Endothelial cell of umbilical vein (primary cell): ENCODE measurements around the gene CCND3. TPM values are rescaled to one million over a fixed set of nuclear protein-coding genes. Genes with fewer than 3 reads are reported as not detected.

Experiments
- BruUV-seq: library from RNA; stranded (reverse); fragments of 400-500 nt; replicated peaks from 2 replicates; lab custom pipeline; 2021; lab: Mats Ljungman, UMichigan
- CTCF ChIA-PET: fragments of 300-600, 350-600 bp; sonication (Branson Sonifier 250); formaldehyde crosslinking; loops from one replicate; lab custom pipeline; 2021; ENCODE audit warnings: antibody characterized with exemption, inconsistent platforms; lab: Charles Lee
- POLR2A ChIA-PET: fragments of 300-600, 350-600 bp; sonication (Branson Sonifier 250); formaldehyde crosslinking; loops from one replicate; lab custom pipeline; 2021; ENCODE audit warnings: antibody characterized with exemption, inconsistent platforms; lab: Charles Lee
- DNase-seq: peaks from one replicate; pipeline ENCODE4 v3.0.0-alpha.2; 2011; ENCODE audit warnings: low read depth, low spot score
- FAIRE-seq: peaks from 2 replicates; lab custom pipeline; 2011; peaks lifted over from hg19 to GRCh38; lab: Jason Lieb, UNC
- H2AFZ ChIP-seq: 2 replicates; pipeline ENCODE4 v1.6.0; 2012; ENCODE audit warnings: low read depth, low read length, control low read depth, inconsistent platforms
- H3K27ac ChIP-seq: 2 replicates; pipeline ENCODE4 v1.5.1; 2011; ENCODE audit warnings: low read depth, mild to moderate bottlenecking, control low read depth, low read length, moderate library complexity; ENCODE audit not compliant: insufficient read depth
- H3K27me3 ChIP-seq, 2 experiments: 2 replicates each; pipeline versions ENCODE4 v1.6.0 to v1.6.1; 2011; ENCODE audit warnings: low read length in 2 of 2, mixed read lengths in 1 of 2; ENCODE audit not compliant: control insufficient read depth in 2 of 2, insufficient read depth in 2 of 2
- H3K36me3 ChIP-seq, 2 experiments: 2 replicates in 1 of 2; 3 replicates in 1 of 2; pipeline ENCODE4 v1.5.1; 2011; ENCODE audit warnings: low read length in 2 of 2, mild to moderate bottlenecking in 1 of 2, moderate library complexity in 1 of 2; ENCODE audit not compliant: control insufficient read depth in 2 of 2, insufficient read depth in 2 of 2; ENCODE audit errors: extremely low read depth in 1 of 2
- H3K4me1 ChIP-seq: 3 replicates; pipeline ENCODE4 v1.5.1; 2011; ENCODE audit warnings: mild to moderate bottlenecking, low read length; ENCODE audit not compliant: control insufficient read depth, insufficient read depth; ENCODE audit errors: extremely low read depth
- H3K4me2 ChIP-seq: 2 replicates; pipeline ENCODE4 v1.6.1; 2011; ENCODE audit warnings: low read length, control low read depth, mixed read lengths; ENCODE audit not compliant: insufficient read depth
- H3K4me3 ChIP-seq, 3 experiments: fragments of 200-600 bp in 1 of 3; sonication (generic), shearing (Covaris generic) in 1 of 3; replicated peaks in 1 of 3; 2 replicates each; pipeline ENCODE4 v1.5.1; 2011 to 2016; ENCODE audit warnings: control low read depth in 3 of 3, low read length in 3 of 3, mild to moderate bottlenecking in 2 of 3, inconsistent platforms in 1 of 3, low read depth in 1 of 3, moderate library complexity in 1 of 3; ENCODE audit not compliant: insufficient read depth in 1 of 3
- H3K79me2 ChIP-seq: 2 replicates; pipeline ENCODE4 v1.6.0; 2012; ENCODE audit warnings: low read length, inconsistent platforms; ENCODE audit not compliant: control insufficient read depth, insufficient read depth
- H3K9ac ChIP-seq: replicated peaks from 2 replicates; pipeline ENCODE3; 2011; ENCODE audit warnings: low read length, control low read depth; ENCODE audit not compliant: insufficient read depth; ENCODE audit errors: extremely low read depth
- H3K9me1 ChIP-seq: replicated peaks from 3 replicates; pipeline ENCODE4 v1.6.0; 2011; ENCODE audit warnings: mild to moderate bottlenecking, low read length; ENCODE audit not compliant: control insufficient read depth, insufficient read depth; ENCODE audit errors: extremely low read depth
- H3K9me3 ChIP-seq: replicated peaks from 2 replicates; pipeline ENCODE4 v1.5.1; 2012; ENCODE audit warnings: low read length, inconsistent platforms; ENCODE audit not compliant: control insufficient read depth, insufficient read depth
- H4K20me1 ChIP-seq: replicated peaks from 2 replicates; pipeline ENCODE3; 2011; ENCODE audit warnings: mild to moderate bottlenecking, low read length; ENCODE audit not compliant: control insufficient read depth, insufficient read depth; ENCODE audit errors: extremely low read depth
- EZH2 ChIP-seq: IDR thresholded peaks from 2 replicates; pipeline ENCODE4 v1.6.1; 2012; ENCODE audit warnings: borderline replicate concordance, low read depth, mild to moderate bottlenecking, moderate library complexity, low read length, inconsistent platforms; ENCODE audit not compliant: severe bottlenecking
- FOS ChIP-seq: IDR thresholded peaks from 2 replicates; pipeline ENCODE4 v1.6.1; 2011; ENCODE audit warnings: mild to moderate bottlenecking, low read length, moderate library complexity, borderline replicate concordance; ENCODE audit not compliant: insufficient read depth
- GATA2 ChIP-seq: IDR thresholded peaks from 2 replicates; pipeline ENCODE4 v1.7.0; 2011; ENCODE audit warnings: low read depth, mild to moderate bottlenecking, moderate library complexity, mixed read lengths, low read length; ENCODE audit not compliant: insufficient read length, insufficient read depth
- JUN ChIP-seq: IDR thresholded peaks from 2 replicates; pipeline ENCODE4 v1.6.1; 2011; ENCODE audit warnings: borderline replicate concordance, low read depth; ENCODE audit not compliant: insufficient read length, insufficient read depth
- MYC ChIP-seq: IDR thresholded peaks from one replicate; pipeline ENCODE4 v1.6.1; 2011; ENCODE audit warnings: mild to moderate bottlenecking, low read depth, low read length
- POLR2A ChIP-seq: IDR thresholded peaks from 2 replicates; pipeline ENCODE4 v1.6.1; 2012; ENCODE audit warnings: low read depth, mild to moderate bottlenecking, control low read depth, low read length
- POLR2AphosphoS5 ChIP-seq: IDR thresholded peaks from 2 replicates; pipeline ENCODE4 v1.6.1; 2012; ENCODE audit warnings: low read depth, mild to moderate bottlenecking, control low read depth, low read length, moderate library complexity; ENCODE audit not compliant: insufficient read depth
- dilution Hi-C: fragments of 300-500 bp; cut with MboI; formaldehyde crosslinking; loops from one replicate; pipeline ENCODE4 v1.15.0; 2019; ENCODE audit warnings: low sequenced_read_pairs; ENCODE audit not compliant: extremely low pct_ligation_motif_present
- intact Hi-C: fragments of 100-400 bp; cut with micrococcal nuclease; formaldehyde crosslinking; loops from one replicate; pipeline ENCODE4 v1.10.0; 2022
- polyA plus RNA-seq, 4 experiments: library from polyadenylated mRNA; depleted of rRNA in 3 of 4; stranded (reverse) in 3 of 4; unstranded in 1 of 4; fragments of >200 nt; gene quantifications; 2 replicates each; pipeline versions ENCODE4 v1.2.1 to v1.2.3, GENCODE V29; 2011 to 2012; ENCODE audit warnings: missing spikeins in 1 of 4
- total RNA-seq: library from RNA; stranded (reverse); gene quantifications from 2 replicates; pipeline ENCODE4 v1.2.3, GENCODE V29; 2021
- TF ChIP-seq, protein P1 (sequence below), 2 donors: IDR thresholded peaks; 1 replicate in 1 of 2; 2 replicates in 1 of 2; pipeline ENCODE4 v1.5.1; 2011; ENCODE audit warnings: low read length in 2 of 2, mild to moderate bottlenecking in 2 of 2, moderate library complexity in 2 of 2, control low read depth in 1 of 2, inconsistent platforms in 1 of 2, low read depth in 1 of 2; ENCODE audit not compliant: insufficient read depth in 1 of 2; ENCODE audit errors: extremely low read depth in 1 of 2
- TF ChIP-seq, protein P2 (sequence below): IDR thresholded peaks from 2 replicates; pipeline ENCODE4 v1.6.1; 2011; ENCODE audit not compliant: insufficient read depth, insufficient read length

CCND3 gene
- total and polyA plus RNA-seq, 2 donors (not counting 3 experiments of a cell fraction or from before 2014, with no cell fraction given) = 87.5 to 98.7 TPM

DNA sequence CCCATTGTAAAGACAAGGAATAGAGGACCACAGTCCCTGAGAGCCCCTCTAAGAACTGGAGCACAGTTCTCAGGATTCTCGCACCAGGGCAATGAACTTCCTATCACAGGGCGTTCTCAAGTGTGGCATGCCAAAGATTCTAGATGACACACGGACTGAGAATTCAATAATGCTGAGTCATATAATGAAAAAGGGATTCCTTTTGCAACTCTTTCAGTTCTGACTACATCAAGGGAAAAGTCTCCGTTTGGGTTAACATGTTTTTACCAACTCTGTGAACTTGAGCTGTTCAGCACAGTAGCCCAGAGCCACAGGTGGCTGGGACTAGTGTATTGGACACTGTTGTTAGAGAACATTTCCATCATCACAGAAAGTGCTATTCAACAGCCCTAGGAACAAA is 24.1 kb downstream of the CCND3 start:
- Histone ChIP-seq H3K9ac (peak overlapping the region; percentile 73), H3K27ac (peak overlapping the region; percentile 91), H4K20me1 (no peaks in the 10 kb centered on the region), H3K27me3 (no peaks in the 10 kb centered on the region), H3K36me3 (no peaks in the 10 kb centered on the region), H3K79me2 (peaks cover 41% of the 10 kb centered on the region), H3K9me3 (no peaks in the 10 kb centered on the region), H2AFZ (peak overlapping the region; percentile 64), H3K4me2 (peak overlapping the region; percentile 87), H3K4me1 (peaks cover 27% of the 10 kb centered on the region), H3K9me1 (no peaks in the 10 kb centered on the region), H3K4me3 (no peak overlapping the region)
- BruUV-seq = no TSS peak
- peak; percentile 95 for FAIRE-seq
- dilution Hi-C loops (no loop called here), intact Hi-C loops (loop anchor here (1.0 to 2.0 kb wide), 3 partner anchors 15 to 130 kb away; partner anchors contain the start of genes TOMM6 and USP49)
- peak; percentile 81 for TF ChIP-seq POLR2AphosphoS5
- TF ChIP-seq JUN = peak; percentile 75
- peak; percentile 87 for TF ChIP-seq FOS
- peak; percentile 38 for TF ChIP-seq POLR2A
- no peak for TF ChIP-seq GATA2
- TF ChIP-seq, protein P1, sequence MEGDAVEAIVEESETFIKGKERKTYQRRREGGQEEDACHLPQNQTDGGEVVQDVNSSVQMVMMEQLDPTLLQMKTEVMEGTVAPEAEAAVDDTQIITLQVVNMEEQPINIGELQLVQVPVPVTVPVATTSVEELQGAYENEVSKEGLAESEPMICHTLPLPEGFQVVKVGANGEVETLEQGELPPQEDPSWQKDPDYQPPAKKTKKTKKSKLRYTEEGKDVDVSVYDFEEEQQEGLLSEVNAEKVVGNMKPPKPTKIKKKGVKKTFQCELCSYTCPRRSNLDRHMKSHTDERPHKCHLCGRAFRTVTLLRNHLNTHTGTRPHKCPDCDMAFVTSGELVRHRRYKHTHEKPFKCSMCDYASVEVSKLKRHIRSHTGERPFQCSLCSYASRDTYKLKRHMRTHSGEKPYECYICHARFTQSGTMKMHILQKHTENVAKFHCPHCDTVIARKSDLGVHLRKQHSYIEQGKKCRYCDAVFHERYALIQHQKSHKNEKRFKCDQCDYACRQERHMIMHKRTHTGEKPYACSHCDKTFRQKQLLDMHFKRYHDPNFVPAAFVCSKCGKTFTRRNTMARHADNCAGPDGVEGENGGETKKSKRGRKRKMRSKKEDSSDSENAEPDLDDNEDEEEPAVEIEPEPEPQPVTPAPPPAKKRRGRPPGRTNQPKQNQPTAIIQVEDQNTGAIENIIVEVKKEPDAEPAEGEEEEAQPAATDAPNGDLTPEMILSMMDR (IDR thresholded peaks at IDR 0.05; ENCODE audit: extremely low read depth in 1 of 2, insufficient read depth in 1 of 2, low read depth in 1 of 2, low read length in 2 of 2) = no peak
- TF ChIP-seq MYC = no peak
- TF ChIP-seq EZH2 = no peak
- TF ChIP-seq, protein P2, sequence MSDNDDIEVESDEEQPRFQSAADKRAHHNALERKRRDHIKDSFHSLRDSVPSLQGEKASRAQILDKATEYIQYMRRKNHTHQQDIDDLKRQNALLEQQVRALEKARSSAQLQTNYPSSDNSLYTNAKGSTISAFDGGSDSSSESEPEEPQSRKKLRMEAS = no peak
- DNase-seq = peak; percentile 83
- CTCF ChIA-PET = interaction anchor here (0.6 to 1.6 kb wide), 3 partner anchors 22 to 130 kb away, joined by 4 to 8 read pairs (median 4); partner anchors contain the start of gene TOMM6
- POLR2A ChIA-PET = no interaction called here
